OCI-LY7 (cell line): Measurements from ENCODE around the gene KCNMA1. TPM values are rescaled to one million over a fixed set of nuclear protein-coding genes. Genes with fewer than 3 reads are reported as not detected.

Experiments
- BruUV-seq: library from RNA; stranded (reverse); fragments of 400-500 nt; replicated peaks from 2 replicates; lab custom pipeline; 2021; lab: Mats Ljungman, UMichigan
- CTCF ChIA-PET: fragments of 300-600 bp; sonication (Branson Sonifier 250); formaldehyde crosslinking; loops from one replicate; lab custom pipeline; 2022; ENCODE audit warnings: antibody characterized with exemption; ENCODE audit not compliant: unreplicated experiment; lab: Charles Lee
- POLR2A ChIA-PET: fragments of 300-600 bp; sonication (Branson Sonifier 250); formaldehyde crosslinking; loops from one replicate; lab custom pipeline; 2022; ENCODE audit warnings: antibody characterized with exemption; lab: Charles Lee
- DNase-seq: peaks from one replicate; pipeline ENCODE4 v3.0.0-alpha.2; 2015; ENCODE audit warnings: low spot score
- H2AFZ ChIP-seq: fragments of 200-600 bp; sonication (generic), shearing (Covaris generic); 2 replicates; pipeline ENCODE4 v1.6.1; 2014; ENCODE audit warnings: mild to moderate bottlenecking, antibody characterized with exemption, low read length, moderate library complexity
- H3K27ac ChIP-seq: fragments of 200-600 bp; sonication (generic); 2 replicates; pipeline ENCODE4 v1.5.1; 2014; ENCODE audit warnings: mixed run types, low read depth, mild to moderate bottlenecking, moderate library complexity, low read length, inconsistent platforms; ENCODE audit not compliant: poor library complexity, severe bottlenecking
- H3K36me3 ChIP-seq: fragments of 200-600 bp; sonication (generic); 2 replicates; pipeline ENCODE4 v1.6.1; 2014; ENCODE audit warnings: mild to moderate bottlenecking, antibody characterized with exemption, low read length, moderate library complexity, mixed read lengths; ENCODE audit not compliant: insufficient read depth
- H3K4me1 ChIP-seq: fragments of 200-600 bp; sonication (generic); 2 replicates; pipeline ENCODE4 v1.5.1; 2014; ENCODE audit warnings: mild to moderate bottlenecking, low read length; ENCODE audit not compliant: insufficient read depth, poor library complexity, severe bottlenecking
- H3K4me2 ChIP-seq: fragments of 200-600 bp; sonication (generic); 2 replicates; pipeline ENCODE4 v1.6.1; 2014; ENCODE audit warnings: mild to moderate bottlenecking, low read length
- H3K4me3 ChIP-seq: fragments of 200-600 bp; sonication (generic); 2 replicates; pipeline ENCODE4 v1.5.1; 2014; ENCODE audit warnings: mild to moderate bottlenecking, low read depth, low read length; ENCODE audit not compliant: poor library complexity, severe bottlenecking
- H3K79me2 ChIP-seq: fragments of 200-600 bp; sonication (generic); 2 replicates; pipeline ENCODE4 v1.6.1; 2016; ENCODE audit warnings: low read depth, mild to moderate bottlenecking, low read length, moderate library complexity, mixed read lengths; ENCODE audit not compliant: insufficient read depth
- H3K9me2 ChIP-seq: fragments of 200-600 bp; sonication (generic); 2 replicates; pipeline ENCODE4 v1.6.1; 2016; ENCODE audit warnings: mild to moderate bottlenecking, low read length, mixed read lengths; ENCODE audit not compliant: insufficient read depth
- H3K9me3 ChIP-seq: fragments of 200-600 bp; sonication (generic); 2 replicates; pipeline ENCODE4 v1.6.1; 2014; ENCODE audit warnings: mild to moderate bottlenecking, mixed run types, low read length, mixed read lengths
- H4K20me1 ChIP-seq: fragments of 200-600 bp; sonication (generic); 2 replicates; pipeline ENCODE4 v1.6.1; 2014; ENCODE audit warnings: mild to moderate bottlenecking, antibody characterized with exemption, low read length, moderate library complexity, mixed read lengths; ENCODE audit not compliant: insufficient read depth
- CTCF ChIP-seq: fragments of 200-600 bp; sonication (generic); conservative IDR thresholded peaks from 2 replicates; pipeline ENCODE4 v1.5.1; 2014; ENCODE audit warnings: mild to moderate bottlenecking, antibody characterized with exemption, low read length, moderate library complexity, mixed read lengths
- EZH2phosphoT487 ChIP-seq: fragments of 200-600 bp; sonication (generic); IDR thresholded peaks from 2 replicates; pipeline ENCODE4 v1.6.1; 2018; ENCODE audit warnings: low read depth, borderline replicate concordance, mild to moderate bottlenecking, mixed run types, antibody characterized with exemption, low read length, moderate library complexity, mixed read lengths
- intact Hi-C: fragments of 100-400 bp; cut with micrococcal nuclease; formaldehyde crosslinking; loops from one replicate; pipeline ENCODE4 v1.10.0; 2022; ENCODE audit not compliant: unreplicated experiment
- total RNA-seq, 2 experiments: library from RNA; depleted of rRNA in 1 of 2; stranded (reverse); fragments of >200 nt in 1 of 2; shearing (Covaris generic) in 1 of 2; gene quantifications; 2 replicates each; pipeline ENCODE4 v1.2.3, GENCODE V29; 2014 to 2022

Gene KCNMA1
- total RNA-seq, 2 experiments from 2014 or later = not detected

GRCh38 chr10:77548157-77548556, 89.5 kb downstream of the KCNMA1 start:
- intact Hi-C loops = no loop called here
- CTCF ChIA-PET = no interaction called here

GRCh38 chr10:77547307-77548050, 90.1 kb downstream of the KCNMA1 start:
- no peaks in the 10 kb centered on the region for H3K79me2 ChIP-seq
- no TSS peak for BruUV-seq
- no peaks in the 10 kb centered on the region for H3K4me1 ChIP-seq
- CTCF ChIA-PET = interaction anchor here (0.6 kb wide), 1 partner anchor 41 kb away, joined by 4 read pairs; no protein-coding TSS in a partner anchor
- H2AFZ ChIP-seq = no peak overlapping the region
- TF ChIP-seq CTCF = no peak
- no peak for TF ChIP-seq EZH2phosphoT487
- H3K9me3 ChIP-seq = no peaks in the 10 kb centered on the region
- H3K4me3 ChIP-seq = no peak overlapping the region
- POLR2A ChIA-PET = no interaction called here
- H4K20me1 ChIP-seq = no peaks in the 10 kb centered on the region
- DNase-seq = no peak
- no peak overlapping the region for H3K27ac ChIP-seq
- H3K9me2 ChIP-seq = no peaks in the 10 kb centered on the region
- intact Hi-C loops = no loop called here
- H3K4me2 ChIP-seq = no peak overlapping the region
- no peaks in the 10 kb centered on the region for H3K36me3 ChIP-seq

More at GRCh38 chr10:77548157-77548556, 89.5 kb downstream of the KCNMA1 start:
- POLR2A ChIA-PET = no interaction called here
- no peak for TF ChIP-seq CTCF
- BruUV-seq = no TSS peak
- DNase-seq = no peak
- Histone ChIP-seq H3K36me3 (no peaks in the 10 kb centered on the region), H3K9me3 (no peaks in the 10 kb centered on the region), H3K4me3 (no peak overlapping the region), H3K4me2 (no peak overlapping the region), H4K20me1 (no peaks in the 10 kb centered on the region), H3K4me1 (no peaks in the 10 kb centered on the region), H3K79me2 (no peaks in the 10 kb centered on the region), H3K9me2 (no peaks in the 10 kb centered on the region), H3K27ac (no peak overlapping the region), H2AFZ (no peak overlapping the region)

GRCh38 chr10:77546042-77546441, 91.6 kb downstream of the KCNMA1 start:
- Histone ChIP-seq H3K9me2 (no peaks in the 10 kb centered on the region), H3K4me3 (no peak overlapping the region), H3K27ac (no peak overlapping the region), H3K4me1 (no peaks in the 10 kb centered on the region), H3K79me2 (no peaks in the 10 kb centered on the region), H3K36me3 (no peaks in the 10 kb centered on the region), H3K9me3 (no peaks in the 10 kb centered on the region), H4K20me1 (no peaks in the 10 kb centered on the region), H2AFZ (no peak overlapping the region), H3K4me2 (no peak overlapping the region)
- DNase-seq = no peak
- CTCF ChIA-PET = no interaction called here
- no peak for TF ChIP-seq CTCF
- TF ChIP-seq EZH2phosphoT487 = no peak
- BruUV-seq = no TSS peak
- POLR2A ChIA-PET = interaction anchor here (0.6 kb wide), 1 partner anchor 273 kb away, joined by 3 read pairs; no protein-coding TSS in a partner anchor
- intact Hi-C loops = no loop called here
